SK-N-SH (cell line): ENCODE results near the gene PLAGL2. TPM values are rescaled to one million over a fixed set of nuclear protein-coding genes. Genes with fewer than 3 reads are reported as not detected.
"Not testable (repeated sequence)": the region's sequence is repeated elsewhere in the genome, so short reads cannot be mapped to it uniquely, and the experiment has no call there.

Experiments used
- CTCF ChIA-PET: fragments of 300-600, 350-600 bp; formaldehyde crosslinking; extraction: SDS; loops from one replicate; lab custom pipeline; 2021; lab: Yijun Ruan, JAX
- POLR2A ChIA-PET: fragments of 350-600 bp; sonication (Branson Sonifier 250); formaldehyde crosslinking; extraction: SDS; loops from one replicate; lab custom pipeline; 2020; ENCODE audit warnings: antibody characterized with exemption, inconsistent platforms; lab: Yijun Ruan, JAX
- DNase-seq: peaks from one replicate; pipeline ENCODE4 v3.0.0; 2012
- H2AFZ ChIP-seq: fragments of 200-600 bp; sonication (generic); 2 replicates; pipeline ENCODE4 v1.8.1; 2016; ENCODE audit warnings: antibody characterized with exemption, mild to moderate bottlenecking, low read depth
- H3F3A ChIP-seq: fragments of 200-600 bp; sonication (generic); replicated peaks from 2 replicates; pipeline ENCODE3; 2016; ENCODE audit warnings: antibody characterized with exemption, mild to moderate bottlenecking; ENCODE audit not compliant: insufficient read depth
- H3K27ac ChIP-seq, 2 experiments: fragments of 200-500 bp in 1 of 2; fragments of 200-600 bp in 1 of 2; sonication (Bioruptor generic) in 1 of 2; sonication (generic), shearing (Covaris generic) in 1 of 2; 2 replicates each; pipeline versions ENCODE4 v1.5.1 to v1.6.1; 2014 to 2016; ENCODE audit warnings: low read depth in 2 of 2, inconsistent platforms in 1 of 2, low read length in 1 of 2, mild to moderate bottlenecking in 1 of 2, mixed read lengths in 1 of 2
- H3K27me3 ChIP-seq: fragments of 200-600 bp; sonication (generic), shearing (Covaris generic); 2 replicates; pipeline ENCODE4 v1.6.1; 2016; ENCODE audit warnings: mixed run types; ENCODE audit not compliant: insufficient read depth
- H3K36me3 ChIP-seq, 2 experiments: fragments of 200-500 bp in 1 of 2; fragments of 200-600 bp in 1 of 2; sonication (Bioruptor generic) in 1 of 2; sonication (generic) in 1 of 2; replicated peaks in 1 of 2; 2 replicates each; pipeline versions ENCODE3 to v1.5.1; 2014 to 2016; ENCODE audit warnings: low read length in 1 of 2, mild to moderate bottlenecking in 1 of 2; ENCODE audit not compliant: insufficient read depth in 2 of 2, control insufficient read depth in 1 of 2
- H3K4me1 ChIP-seq, 2 experiments: fragments of 200-500 bp in 1 of 2; fragments of 200-600 bp in 1 of 2; sonication (Bioruptor generic) in 1 of 2; sonication (generic), shearing (Covaris generic) in 1 of 2; 2 replicates each; pipeline versions ENCODE4 v1.5.1 to v1.6.1; 2014 to 2016; ENCODE audit warnings: low read depth in 1 of 2, low read length in 1 of 2, mixed run types in 1 of 2; ENCODE audit not compliant: insufficient read depth in 2 of 2, control insufficient read depth in 1 of 2
- H3K4me2 ChIP-seq: fragments of 200-600 bp; sonication (generic), shearing (Covaris generic); 2 replicates; pipeline ENCODE4 v1.6.1; 2017; ENCODE audit warnings: mixed run types
- H3K4me3 ChIP-seq, 2 experiments: fragments of 200-500 bp in 1 of 2; fragments of 200-600 bp in 1 of 2; sonication (Bioruptor generic) in 1 of 2; sonication (generic), shearing (Covaris generic) in 1 of 2; 2 replicates each; pipeline versions ENCODE4 v1.5.1 to v1.8.1; 2014 to 2016; ENCODE audit warnings: low read depth in 2 of 2, inconsistent platforms in 1 of 2, low read length in 1 of 2, mild to moderate bottlenecking in 1 of 2, mixed read lengths in 1 of 2, moderate library complexity in 1 of 2
- H3K79me2 ChIP-seq: fragments of 200-600 bp; sonication (generic); 2 replicates; pipeline ENCODE4 v1.8.1; 2017; ENCODE audit warnings: mild to moderate bottlenecking; ENCODE audit not compliant: insufficient read depth
- H3K9ac ChIP-seq: fragments of 200-600 bp; sonication (generic); 2 replicates; pipeline ENCODE4 v1.6.1; 2017; ENCODE audit warnings: mixed run types
- H3K9me2 ChIP-seq: fragments of 200-600 bp; sonication (generic); 2 replicates; pipeline ENCODE4 v1.6.1; 2017; ENCODE audit warnings: mixed run types
- H3K9me3 ChIP-seq: fragments of 200-600 bp; sonication (generic); 2 replicates; pipeline ENCODE4 v1.6.1; 2017; ENCODE audit warnings: mixed run types, mild to moderate bottlenecking, moderate library complexity
- H4K20me1 ChIP-seq: fragments of 200-600 bp; sonication (generic); 2 replicates; pipeline ENCODE4 v1.6.1; 2017; ENCODE audit warnings: mild to moderate bottlenecking, mixed run types; ENCODE audit not compliant: insufficient read depth
- JUND ChIP-seq: IDR thresholded peaks from 2 replicates; pipeline ENCODE4 v1.4.0; 2012
- POLR2AphosphoS5 ChIP-seq: IDR thresholded peaks from 2 replicates; pipeline ENCODE4 v1.6.1; 2012; ENCODE audit warnings: low read depth, low read length
- RAD21 ChIP-seq: IDR thresholded peaks from 2 replicates; pipeline ENCODE4 v1.6.1; 2012; ENCODE audit warnings: mild to moderate bottlenecking, low read length
- RCOR1 ChIP-seq: fragments of 150-350 bp; IDR thresholded peaks from 2 replicates; pipeline ENCODE4 v1.6.1; 2017; ENCODE audit warnings: antibody characterized with exemption, low read length
- RXRA ChIP-seq: IDR thresholded peaks from 2 replicates; pipeline ENCODE4 v1.4.0; 2012; ENCODE audit warnings: low read depth, mild to moderate bottlenecking, borderline replicate concordance
- SMC3 ChIP-seq: IDR thresholded peaks from 2 replicates; pipeline ENCODE4 v1.6.1; 2012; ENCODE audit warnings: low read depth, low read length, improper control_type of control experiment
- YY1 ChIP-seq: IDR thresholded peaks from 2 replicates; pipeline ENCODE4 v1.4.0; 2012; ENCODE audit warnings: low read depth, mild to moderate bottlenecking
- WGBS: methylation state at CpG from one replicate; pipeline ENCODE4 v1.1.6; 2017; ENCODE audit warnings: low lambda C conversion rate; 5-methylcytosine and 5-hydroxymethylcytosine counted together
- polyA plus RNA-seq, 3 experiments: library from polyadenylated mRNA; depleted of rRNA; stranded (reverse); fragments of >200 nt; gene quantifications; 2 replicates each; pipeline ENCODE4 v1.2.3, GENCODE V29; 2012
- TF ChIP-seq, protein P1 (sequence below): IDR thresholded peaks from 2 replicates; pipeline ENCODE4 v1.4.0; 2012; ENCODE audit warnings: low read depth
- TF ChIP-seq, protein P2 (sequence below): fragments of 150-350 bp; IDR thresholded peaks from 2 replicates; pipeline ENCODE4 v1.6.1; 2016; ENCODE audit warnings: mild to moderate bottlenecking, low read depth, low read length
- TF ChIP-seq, protein P3 (sequence below): IDR thresholded peaks from 2 replicates; pipeline ENCODE4; 2012
- TF ChIP-seq, protein P4 (sequence below): fragments of 150-350 bp; IDR thresholded peaks from 2 replicates; pipeline ENCODE4 v1.6.1; 2017; ENCODE audit warnings: antibody characterized with exemption, low read length, low read depth, borderline replicate concordance
- TF ChIP-seq, protein P5 (sequence below): IDR thresholded peaks from 2 replicates; pipeline ENCODE4 v1.4.0; 2012; ENCODE audit warnings: low read depth, borderline replicate concordance

Gene PLAGL2
- polyA plus RNA-seq, 1 of the 3 experiments (the other 2 are of a cell fraction) = 4.0 TPM

DNA sequence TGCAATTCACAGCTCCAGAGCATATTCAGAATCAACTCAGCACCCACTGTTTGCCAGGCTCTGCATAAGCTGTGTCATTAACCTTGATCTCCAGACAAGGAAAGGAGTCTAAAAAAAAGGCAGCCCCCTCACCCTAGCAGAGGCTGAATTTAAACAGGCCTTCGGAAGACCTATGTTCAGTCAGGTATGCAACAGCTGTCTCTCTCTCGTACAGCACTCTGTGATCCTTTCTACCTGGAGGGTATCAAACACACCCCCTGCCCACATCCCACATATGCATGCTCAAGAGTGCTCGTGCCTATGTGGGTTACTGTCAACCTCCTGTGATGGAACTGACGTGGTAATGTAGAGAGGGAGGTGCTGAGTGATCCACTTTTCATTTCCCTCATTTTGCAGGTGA lies 8.5 kb downstream of the PLAGL2 start:
- H2AFZ ChIP-seq = no peak overlapping the region
- no peak overlapping the region for H3K9ac ChIP-seq
- ChIA-PET POLR2A (no interaction called here), CTCF (no interaction called here)
- H3K79me2 ChIP-seq = peaks cover 57% of the 10 kb centered on the region
- H3K4me3 ChIP-seq = no peak overlapping the region
- 100% methylated on average over 2 of the region's 4 CpGs for WGBS
- peaks cover 43 to 78% of the 10 kb centered on the region in 2 experiments for H3K36me3 ChIP-seq
- H3K4me1 ChIP-seq = peaks cover 6 to 8% of the 10 kb centered on the region in 2 experiments; a peak in 2 of 4 replicates
- H4K20me1 ChIP-seq = peaks cover 24% of the 10 kb centered on the region
- no peaks in the 10 kb centered on the region for H3K27me3 ChIP-seq
- no peak overlapping the region for H3K27ac ChIP-seq
- H3K4me2 ChIP-seq = no peak overlapping the region
- no peak for DNase-seq
- peaks cover 6% of the 10 kb centered on the region for H3F3A ChIP-seq
- no peaks in the 10 kb centered on the region for H3K9me2 ChIP-seq
- no peaks in the 10 kb centered on the region for H3K9me3 ChIP-seq
- TF ChIP-seq RCOR1 (no peak), POLR2AphosphoS5 (no peak), RXRA (no peak), YY1 (no peak), JUND (no peak), RAD21 (no peak), SMC3 (no peak)
- TF ChIP-seq, protein P1, sequence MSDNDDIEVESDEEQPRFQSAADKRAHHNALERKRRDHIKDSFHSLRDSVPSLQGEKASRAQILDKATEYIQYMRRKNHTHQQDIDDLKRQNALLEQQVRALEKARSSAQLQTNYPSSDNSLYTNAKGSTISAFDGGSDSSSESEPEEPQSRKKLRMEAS = no peak
- TF ChIP-seq, protein P2, sequence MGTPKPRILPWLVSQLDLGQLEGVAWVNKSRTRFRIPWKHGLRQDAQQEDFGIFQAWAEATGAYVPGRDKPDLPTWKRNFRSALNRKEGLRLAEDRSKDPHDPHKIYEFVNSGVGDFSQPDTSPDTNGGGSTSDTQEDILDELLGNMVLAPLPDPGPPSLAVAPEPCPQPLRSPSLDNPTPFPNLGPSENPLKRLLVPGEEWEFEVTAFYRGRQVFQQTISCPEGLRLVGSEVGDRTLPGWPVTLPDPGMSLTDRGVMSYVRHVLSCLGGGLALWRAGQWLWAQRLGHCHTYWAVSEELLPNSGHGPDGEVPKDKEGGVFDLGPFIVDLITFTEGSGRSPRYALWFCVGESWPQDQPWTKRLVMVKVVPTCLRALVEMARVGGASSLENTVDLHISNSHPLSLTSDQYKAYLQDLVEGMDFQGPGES = no peak
- TF ChIP-seq, protein P3, sequence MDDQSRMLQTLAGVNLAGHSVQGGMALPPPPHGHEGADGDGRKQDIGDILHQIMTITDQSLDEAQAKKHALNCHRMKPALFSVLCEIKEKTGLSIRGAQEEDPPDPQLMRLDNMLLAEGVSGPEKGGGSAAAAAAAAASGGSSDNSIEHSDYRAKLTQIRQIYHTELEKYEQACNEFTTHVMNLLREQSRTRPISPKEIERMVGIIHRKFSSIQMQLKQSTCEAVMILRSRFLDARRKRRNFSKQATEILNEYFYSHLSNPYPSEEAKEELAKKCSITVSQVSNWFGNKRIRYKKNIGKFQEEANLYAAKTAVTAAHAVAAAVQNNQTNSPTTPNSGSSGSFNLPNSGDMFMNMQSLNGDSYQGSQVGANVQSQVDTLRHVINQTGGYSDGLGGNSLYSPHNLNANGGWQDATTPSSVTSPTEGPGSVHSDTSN = no peak
- TF ChIP-seq, protein P4, sequence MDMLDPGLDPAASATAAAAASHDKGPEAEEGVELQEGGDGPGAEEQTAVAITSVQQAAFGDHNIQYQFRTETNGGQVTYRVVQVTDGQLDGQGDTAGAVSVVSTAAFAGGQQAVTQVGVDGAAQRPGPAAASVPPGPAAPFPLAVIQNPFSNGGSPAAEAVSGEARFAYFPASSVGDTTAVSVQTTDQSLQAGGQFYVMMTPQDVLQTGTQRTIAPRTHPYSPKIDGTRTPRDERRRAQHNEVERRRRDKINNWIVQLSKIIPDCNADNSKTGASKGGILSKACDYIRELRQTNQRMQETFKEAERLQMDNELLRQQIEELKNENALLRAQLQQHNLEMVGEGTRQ = no peak
- TF ChIP-seq, protein P5, sequence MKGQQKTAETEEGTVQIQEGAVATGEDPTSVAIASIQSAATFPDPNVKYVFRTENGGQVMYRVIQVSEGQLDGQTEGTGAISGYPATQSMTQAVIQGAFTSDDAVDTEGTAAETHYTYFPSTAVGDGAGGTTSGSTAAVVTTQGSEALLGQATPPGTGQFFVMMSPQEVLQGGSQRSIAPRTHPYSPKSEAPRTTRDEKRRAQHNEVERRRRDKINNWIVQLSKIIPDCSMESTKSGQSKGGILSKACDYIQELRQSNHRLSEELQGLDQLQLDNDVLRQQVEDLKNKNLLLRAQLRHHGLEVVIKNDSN = no peak

DNA sequence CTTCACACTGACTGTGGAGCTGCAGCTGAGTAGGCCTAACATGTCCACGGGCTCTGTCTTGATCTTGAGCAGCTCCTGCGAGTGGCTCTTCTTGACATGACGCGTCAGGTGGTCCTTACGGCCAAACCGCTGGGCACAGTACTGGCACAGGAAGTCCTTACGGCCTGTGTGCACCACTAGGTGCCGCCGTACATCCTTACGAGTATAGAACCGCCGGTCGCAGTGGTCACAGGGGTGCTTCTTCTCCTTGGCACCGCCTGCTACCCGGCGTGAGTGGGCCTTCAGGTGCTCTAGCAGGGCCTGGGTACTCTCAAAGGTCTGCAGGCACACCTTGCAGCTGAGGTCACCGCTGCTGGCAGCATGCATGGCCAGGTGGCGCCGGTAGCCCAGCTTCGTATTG lies 10.4 kb downstream of the PLAGL2 start:
- H3K9ac ChIP-seq, H2AFZ ChIP-seq, H3K27me3 ChIP-seq, POLR2A ChIA-PET, H3K27ac ChIP-seq, H3K4me1 ChIP-seq, H3K4me2 ChIP-seq, H4K20me1 ChIP-seq, DNase-seq, H3K4me3 ChIP-seq, CTCF ChIA-PET, H3K9me3 ChIP-seq, H3K9me2 ChIP-seq: not testable (repeated sequence)
- peaks cover 11% of the 10 kb centered on the region for H3F3A ChIP-seq
- WGBS = 93% methylated on average over 18 of the region's 20 CpGs
- H3K79me2 ChIP-seq = peaks cover 38% of the 10 kb centered on the region
- TF ChIP-seq RAD21 = 0 out of 2 replicates have a peak, but pooled peaks have one; percentile 3
- H3K36me3 ChIP-seq = peaks cover 43 to 68% of the 10 kb centered on the region in 2 experiments

DNA sequence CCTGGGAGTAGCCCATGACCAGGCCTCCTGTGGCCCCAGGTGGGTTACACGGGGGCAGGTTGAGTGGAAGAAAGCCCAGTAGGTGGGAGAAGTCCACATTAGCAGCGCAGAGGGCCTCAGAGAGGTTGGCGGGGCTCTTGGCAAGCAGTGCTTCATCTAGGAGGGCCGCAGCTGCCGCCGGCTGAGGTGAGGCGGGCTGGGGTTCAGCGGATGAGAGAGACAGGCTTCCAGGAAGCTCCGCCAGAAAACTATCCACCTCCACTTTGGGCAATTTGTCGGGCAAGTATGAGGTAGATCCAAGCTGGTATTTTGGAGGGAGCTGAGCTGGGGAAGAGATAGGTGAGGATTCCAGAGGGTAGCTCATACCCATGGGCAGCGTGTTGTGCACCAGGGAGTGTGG lies 10.9 kb downstream of the PLAGL2 start:
- H4K20me1 ChIP-seq, H3K9me2 ChIP-seq, H3K27ac ChIP-seq, H3K4me1 ChIP-seq, H3K27me3 ChIP-seq, H3K9me3 ChIP-seq, DNase-seq, H2AFZ ChIP-seq, H3K4me2 ChIP-seq, H3K4me3 ChIP-seq, H3K9ac ChIP-seq, POLR2A ChIA-PET, CTCF ChIA-PET: not testable (repeated sequence)
- peaks cover 15% of the 10 kb centered on the region for H3F3A ChIP-seq
- H3K36me3 ChIP-seq = peaks cover 43 to 64% of the 10 kb centered on the region in 2 experiments
- peaks cover 33% of the 10 kb centered on the region for H3K79me2 ChIP-seq
- whole genome bisulfite sequencing = 99% methylated on average over 10 of the region's 11 CpGs
